Stimulated activated CD8-positive, alpha-beta memory T cell treated with anti-CD3 and anti-CD28 coated beads, Interleukin-4, amount 100 ng/mL, for 48 hours (primary cell): ENCODE measurements around the gene ZNF142.

Source experiments
- DNase-seq: peaks from one replicate; pipeline ENCODE4 v3.0.0-alpha.2; 2020

Gene ZNF142

GRCh38 chr2:218645126-218645525 lies 14.3 kb downstream of the ZNF142 start:
- DNase-seq = no peak

- DNase-seq = no peak
Measured at GRCh38 chr2:218644721-218645120, 14.7 kb downstream of the ZNF142 start.

- DNase-seq = no peak
Measured at GRCh38 chr2:218643751-218644310, 15.6 kb downstream of the ZNF142 start.

- no peak for DNase-seq
Measured at GRCh38 chr2:218642786-218643185, 16.6 kb downstream of the ZNF142 start.

DNA sequence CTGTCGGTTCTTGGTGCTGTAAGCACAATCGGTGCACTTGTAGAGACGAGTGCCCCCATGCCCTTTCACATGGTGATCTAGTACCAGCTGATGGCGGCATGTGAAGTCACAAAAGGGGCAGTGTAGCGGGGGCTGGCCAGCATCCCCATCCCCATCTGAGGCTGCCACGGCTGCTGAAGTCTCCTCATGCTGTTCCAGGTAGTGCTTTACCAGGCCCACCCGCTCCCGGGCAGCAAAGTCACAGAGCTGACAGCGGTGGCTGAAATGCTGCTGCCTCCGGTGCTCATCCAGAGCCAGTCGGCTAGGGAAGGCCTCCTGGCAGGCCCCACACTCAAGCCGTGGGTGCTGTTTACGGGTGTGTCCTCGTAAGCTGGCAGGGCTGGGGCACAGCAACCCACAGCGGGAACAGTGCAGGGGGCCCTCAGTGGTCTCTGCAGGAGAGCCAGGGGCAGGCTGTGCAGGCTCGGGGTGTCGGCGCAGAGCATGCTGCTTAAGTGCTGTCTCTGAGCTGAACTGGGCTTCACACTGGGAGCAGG lies 17.2 kb downstream of the ZNF142 start:
- DNase-seq = no peak

- DNase-seq = no peak
Measured at GRCh38 chr2:218638372-218638771, 21.1 kb downstream of the ZNF142 start.

DNA sequence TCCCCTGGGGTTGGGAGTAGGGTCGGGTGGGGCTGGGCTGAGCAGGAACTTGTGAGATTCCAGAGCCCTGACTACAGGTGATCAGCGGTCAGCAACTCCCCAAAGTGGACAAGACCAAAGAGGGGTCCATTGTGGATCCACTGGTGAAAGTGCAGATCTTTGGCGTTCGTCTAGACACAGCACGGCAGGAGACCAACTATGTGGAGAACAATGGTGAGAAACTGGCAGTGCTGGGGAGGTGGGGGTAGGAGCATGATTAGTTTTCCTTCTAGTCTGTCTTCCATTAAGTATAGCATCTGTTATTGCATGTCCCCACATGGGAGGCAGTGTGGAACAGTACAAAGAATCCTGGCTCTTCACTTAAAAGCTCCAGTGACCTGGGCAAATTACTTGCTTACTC lies 23.7 kb downstream of the ZNF142 start:
- DNase-seq = no peak

GRCh38 chr2:218631837-218632236 lies 27.6 kb downstream of the ZNF142 start:
- DNase-seq = no peak

GRCh38 chr2:218627939-218628338 lies 31.5 kb downstream of the ZNF142 start:
- DNase-seq = no peak

GRCh38 chr2:218626369-218626768 lies 33.1 kb downstream of the ZNF142 start:
- DNase-seq = no peak

GRCh38 chr2:218623366-218623705 lies 36.1 kb downstream of the ZNF142 start:
- no peak for DNase-seq

DNA sequence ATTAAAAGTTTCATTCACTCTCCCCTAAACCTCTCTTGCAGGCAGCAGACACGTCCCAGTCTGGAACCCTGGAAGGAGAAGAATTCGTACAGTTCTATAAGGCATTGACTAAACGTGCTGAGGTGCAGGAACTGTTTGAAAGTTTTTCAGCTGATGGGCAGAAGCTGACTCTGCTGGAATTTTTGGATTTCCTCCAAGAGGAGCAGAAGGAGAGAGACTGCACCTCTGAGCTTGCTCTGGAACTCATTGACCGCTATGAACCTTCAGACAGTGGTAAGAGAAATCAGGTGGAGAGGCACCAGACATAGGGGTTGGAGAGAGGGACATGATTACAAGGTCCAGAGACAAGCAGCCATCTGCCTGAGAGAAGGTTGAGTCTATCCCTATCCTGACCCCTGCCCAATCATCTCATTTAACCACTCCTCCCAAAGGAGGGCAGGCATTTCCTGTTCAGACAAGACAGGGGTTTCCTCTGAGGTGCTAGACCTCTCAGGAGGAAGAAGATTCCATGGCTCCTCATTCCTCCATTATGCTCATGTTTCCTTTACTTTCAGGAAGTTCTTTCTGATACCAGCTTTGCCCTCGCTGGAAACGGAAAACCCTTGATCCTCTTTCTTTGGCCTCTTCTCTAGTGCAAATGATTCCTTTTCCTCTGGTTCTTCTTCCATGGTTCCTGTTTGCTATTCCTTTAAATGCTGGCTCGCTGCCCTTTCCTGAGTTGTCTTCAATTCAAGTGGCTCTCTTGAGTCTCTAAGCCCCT lies 36.6 kb downstream of the ZNF142 start:
- no peak for DNase-seq

DNA sequence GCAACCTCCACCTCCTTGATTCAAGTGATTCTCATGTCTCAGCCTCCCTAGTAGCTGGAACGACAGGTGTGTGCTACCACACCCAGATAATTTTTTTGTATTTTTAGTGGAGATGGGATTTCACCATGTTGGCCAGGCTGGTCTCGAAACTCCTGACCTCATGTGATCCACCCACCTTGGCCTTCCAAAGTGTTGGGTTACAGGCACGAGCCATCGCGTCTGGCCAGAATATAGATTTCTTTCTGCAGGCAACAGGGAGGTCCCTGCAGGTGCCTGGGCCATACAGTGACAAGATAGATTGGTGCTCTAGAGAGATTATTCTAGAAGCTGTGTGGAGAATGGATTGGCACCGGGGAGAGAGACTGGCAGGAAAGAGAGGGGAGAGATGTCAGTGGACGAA lies 38.4 kb downstream of the ZNF142 start:
- DNase-seq = no peak

- DNase-seq = no peak
Measured at GRCh38 chr2:218618102-218618860, 41.1 kb downstream of the ZNF142 start.

DNA sequence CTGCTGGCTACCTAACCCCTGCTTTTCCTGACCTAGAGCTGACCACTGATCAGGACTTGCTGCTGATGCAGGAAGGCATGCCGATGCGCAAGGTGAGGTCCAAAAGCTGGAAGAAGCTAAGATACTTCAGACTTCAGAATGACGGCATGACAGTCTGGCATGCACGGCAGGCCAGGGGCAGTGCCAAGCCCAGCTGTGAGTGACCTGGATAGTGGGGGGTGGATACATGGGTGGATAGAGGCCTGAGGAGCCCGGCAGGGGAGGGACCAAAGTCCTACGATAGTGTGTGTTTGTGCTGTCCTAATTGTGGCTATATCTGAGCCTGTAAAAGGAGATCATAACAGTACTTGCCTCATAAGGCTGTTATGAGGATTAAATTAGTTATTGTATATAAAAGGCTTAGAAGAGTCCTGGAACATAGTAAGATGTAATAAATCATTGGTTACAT lies 43.5 kb downstream of the ZNF142 start:
- no peak for DNase-seq

- no peak for DNase-seq
Measured at GRCh38 chr2:218607436-218608115, 51.8 kb downstream of the ZNF142 start, which contains the start of gene PLCD4. Gene PLCD4, plus strand, starts transcription at chr2:218607899. Its CDS starts 7,841 bp downstream, at chr2:218615740.

GRCh38 chr2:218605432-218605831 lies 54.0 kb downstream of the ZNF142 start:
- DNase-seq = no peak
